HG02588 (cell line): ENCODE measurements around the gene SLC36A3.
"Not testable (repeated sequence)": the region's sequence is repeated elsewhere in the genome, so short reads cannot be mapped to it uniquely, and the experiment has no call there.

Experiments used
- ATAC-seq: cut with Tn5 transposase; IDR thresholded peaks from one replicate; pipeline ENCODE4 v1.9.1; 2021; ENCODE audit warnings: mild to moderate bottlenecking, moderate library complexity; ENCODE audit not compliant: unreplicated experiment

SLC36A3 gene

GRCh38 chr5:151240924-151241635, 62.5 kb downstream of the SLC36A3 start:
- ATAC-seq, result no peak

DNA sequence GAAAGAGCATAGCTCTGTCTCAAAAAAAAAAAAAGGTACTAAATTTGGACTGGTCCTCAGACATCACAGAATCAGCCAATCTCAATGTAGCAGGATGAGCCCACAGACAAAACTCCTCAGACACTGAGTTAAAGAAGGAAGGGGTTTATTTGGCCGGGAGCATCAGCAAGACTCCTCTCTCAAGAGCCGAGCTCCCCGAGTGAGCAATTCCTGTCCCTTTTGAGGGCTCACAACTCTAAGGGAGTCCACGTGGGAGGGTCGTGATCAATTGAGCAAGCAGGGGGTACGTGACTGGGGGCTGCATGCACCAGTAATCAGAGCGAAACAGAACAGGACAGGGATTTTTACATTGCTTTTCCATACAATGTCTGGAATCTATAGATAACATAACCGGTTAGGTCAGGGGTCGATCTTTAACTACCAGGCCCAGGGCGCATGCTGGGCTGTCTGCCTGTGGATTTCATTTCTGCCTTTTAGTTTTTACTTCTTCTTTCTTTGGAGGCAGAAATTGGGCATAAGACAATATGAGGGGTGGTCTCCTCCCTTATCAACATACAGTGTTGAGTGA, 63.2 kb downstream of the SLC36A3 start:
- ATAC-seq, result not testable (repeated sequence)

DNA sequence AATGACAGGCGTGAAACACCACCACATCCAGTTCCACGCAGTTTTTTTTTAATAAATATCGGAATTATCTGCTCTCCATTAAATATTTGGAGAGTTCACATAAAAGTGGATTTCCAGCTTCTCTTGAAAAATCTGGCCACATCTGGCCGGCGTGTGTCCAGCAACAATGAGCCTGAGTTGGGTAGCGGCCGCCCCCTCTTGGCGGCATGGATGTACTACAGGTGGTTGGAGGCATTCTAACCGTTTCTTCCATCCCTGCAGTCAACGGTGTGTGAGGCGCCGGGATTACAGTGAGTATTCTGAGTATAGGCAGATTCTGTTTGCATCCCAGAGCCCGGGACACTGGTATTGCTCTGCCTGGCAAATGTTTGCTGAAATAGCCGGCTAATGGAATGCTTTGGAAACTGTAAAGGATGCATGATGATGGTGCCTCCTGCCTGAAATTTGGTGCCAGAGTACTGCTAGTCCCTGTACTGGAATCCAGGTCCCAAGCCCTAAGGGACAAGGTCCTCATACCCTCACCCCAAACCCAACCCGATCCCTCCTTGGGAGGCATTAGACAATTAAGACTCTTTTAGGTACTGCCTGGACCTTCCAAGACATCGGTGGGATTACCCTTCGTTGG, 64.2 kb downstream of the SLC36A3 start:
- peak; percentile 37 for ATAC-seq

DNA sequence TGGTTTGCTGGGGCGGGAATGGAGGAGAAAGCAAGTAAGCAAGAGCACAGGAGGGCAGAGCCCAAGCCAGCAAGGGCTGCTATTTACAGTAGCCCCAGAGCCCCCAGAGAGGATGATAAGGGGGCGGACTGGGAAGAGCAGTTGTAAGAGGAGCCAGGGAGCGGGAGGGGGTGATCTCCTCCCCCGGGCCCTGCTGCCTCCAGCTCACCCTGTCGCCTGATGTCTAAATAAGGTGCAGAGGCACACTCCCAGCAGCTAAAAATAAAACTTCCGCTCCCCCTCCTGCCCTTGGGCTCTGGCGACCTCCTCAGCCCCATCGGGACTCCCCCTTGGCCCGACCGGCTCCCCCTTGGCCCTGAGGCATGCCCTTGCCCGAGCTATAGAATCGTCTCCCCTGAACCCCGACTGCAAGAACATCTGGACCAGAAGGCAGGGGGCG, 65.2 kb downstream of the SLC36A3 start:
- peak; percentile 44 for ATAC-seq

DNA sequence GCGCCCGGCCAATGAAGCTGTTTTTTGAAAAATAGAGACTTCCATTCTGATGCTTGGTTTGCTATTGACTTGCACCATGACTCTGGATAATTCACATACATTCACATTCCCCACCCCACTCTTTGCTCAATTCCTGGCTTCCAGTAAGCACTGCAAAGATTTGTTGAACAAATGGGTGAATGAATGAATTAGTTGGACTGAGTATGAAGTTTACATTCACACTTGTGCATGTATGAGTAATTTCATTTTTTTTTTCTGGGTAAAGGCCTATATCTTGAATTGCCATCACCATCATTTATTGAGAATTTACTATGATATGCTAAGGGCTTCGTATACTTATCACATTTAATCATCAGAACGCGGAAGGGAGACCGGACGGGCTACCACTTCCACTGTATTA, 65.9 kb downstream of the SLC36A3 start:
- ATAC-seq, result no peak

DNA sequence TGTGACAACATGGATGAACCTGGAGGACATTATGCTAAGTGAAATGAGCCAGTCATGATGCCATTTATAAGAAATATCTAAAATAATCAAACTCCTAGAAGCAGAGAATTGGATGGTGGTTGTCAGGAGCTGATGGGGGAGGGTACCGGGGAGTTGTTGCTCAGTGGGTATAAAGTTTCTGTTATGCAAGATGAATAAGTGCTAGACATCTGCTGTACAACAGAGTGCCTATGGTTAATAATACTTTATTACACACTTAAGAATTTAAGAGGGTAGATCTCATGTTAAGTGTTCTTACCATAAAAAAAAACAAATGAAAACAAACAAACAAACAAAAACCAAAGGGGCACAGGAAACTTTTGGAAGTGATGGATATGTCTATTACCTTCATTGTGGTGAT, 66.7 kb downstream of the SLC36A3 start:
- no peak for ATAC-seq

GRCh38 chr5:151235239-151235571, 68.4 kb downstream of the SLC36A3 start:
- not testable (repeated sequence) for ATAC-seq

- ATAC-seq, result peak; percentile 63
Observed at GRCh38 chr5:151234476-151235238, 68.9 kb downstream of the SLC36A3 start.

DNA sequence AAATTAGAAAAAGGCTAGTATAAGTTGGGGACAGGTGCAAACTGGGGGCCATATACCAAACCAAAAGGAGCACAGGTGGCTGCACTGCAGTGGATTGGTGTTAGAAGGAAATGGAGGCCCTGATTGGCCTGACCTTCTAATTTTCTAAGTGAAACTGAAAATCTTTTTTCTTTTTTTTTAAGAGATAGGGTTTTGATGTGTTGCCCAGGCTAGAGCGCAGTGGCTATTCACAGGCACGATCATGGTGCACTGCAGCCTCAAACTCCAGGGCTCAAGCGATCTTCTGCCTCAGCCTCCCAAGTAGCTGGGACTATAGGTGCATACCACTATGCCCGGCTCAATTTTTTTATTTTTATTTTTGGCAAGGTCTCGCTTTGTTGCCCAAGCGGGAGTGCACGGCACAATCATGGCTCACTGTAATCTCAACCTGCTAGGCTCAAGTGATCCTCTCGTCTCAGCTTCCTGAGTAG, 69.9 kb downstream of the SLC36A3 start:
- ATAC-seq, result peak; percentile 45

DNA sequence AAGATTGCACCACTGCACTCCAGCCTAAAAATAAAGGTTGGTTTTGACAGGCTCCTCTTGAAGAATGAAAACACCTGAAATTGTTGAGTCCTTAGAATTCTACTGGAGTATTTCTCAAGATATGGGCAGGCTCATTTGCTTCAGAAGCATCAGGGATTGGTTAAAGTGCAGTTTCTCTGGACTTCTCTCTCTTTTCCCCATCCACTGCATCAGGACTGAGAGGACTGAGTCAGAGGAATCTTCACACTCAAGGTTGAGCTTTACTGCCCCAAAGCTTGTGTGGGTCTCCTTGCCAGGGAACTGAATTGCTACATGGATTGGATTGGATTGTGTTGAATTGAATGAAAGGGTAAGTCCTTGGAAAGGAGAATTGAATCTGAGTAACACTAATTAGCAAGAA, 72.2 kb downstream of the SLC36A3 start:
- ATAC-seq, result no peak

DNA sequence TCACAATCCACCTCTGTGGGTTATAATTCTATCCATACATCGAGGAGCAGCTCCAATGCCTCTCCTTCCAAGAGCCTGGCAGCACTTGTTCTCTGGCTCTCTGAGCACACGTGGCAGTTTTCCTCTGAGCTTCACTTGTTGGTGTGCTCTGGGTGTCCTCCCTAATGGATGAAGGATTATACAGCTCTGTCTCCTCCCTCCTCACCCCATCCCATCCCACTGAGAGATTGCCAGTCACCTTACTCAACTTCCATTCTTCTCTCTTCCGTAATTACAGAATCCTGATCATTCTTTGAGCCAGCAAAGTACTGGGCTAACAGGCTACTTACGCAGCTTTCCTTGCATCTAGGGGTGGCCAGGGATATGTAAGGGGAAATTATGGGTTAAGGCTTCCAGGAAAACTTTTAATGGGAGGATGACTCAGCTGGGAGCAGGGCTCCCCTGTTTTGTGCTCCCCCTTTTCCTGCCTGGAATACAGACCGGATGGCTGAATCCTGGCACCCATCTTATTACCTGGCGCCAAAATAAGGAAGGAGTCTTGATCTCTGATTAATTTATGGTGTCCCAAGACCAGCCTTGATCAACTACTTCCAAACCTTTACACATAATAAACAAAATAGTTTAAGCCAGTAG, 73.4 kb downstream of the SLC36A3 start:
- ATAC-seq, result no peak

DNA sequence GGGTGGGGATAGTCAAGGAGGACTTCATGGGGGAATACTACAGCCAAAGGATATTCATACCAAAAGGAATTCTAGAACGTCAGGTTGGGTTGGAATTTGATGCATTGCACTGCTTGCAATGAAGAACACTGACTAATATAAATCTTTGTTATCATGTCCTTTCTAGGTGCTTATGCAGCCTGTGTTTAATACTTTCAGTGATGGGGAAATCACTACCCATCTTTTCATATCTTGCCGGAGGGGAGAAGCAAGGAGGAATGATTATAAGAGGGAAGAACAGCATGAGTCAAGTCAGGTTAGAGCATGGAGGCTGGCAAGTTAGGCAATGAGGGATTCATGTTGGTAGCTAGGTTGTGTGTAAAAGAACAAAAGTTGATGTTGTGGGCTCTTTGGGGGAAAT, 74.6 kb downstream of the SLC36A3 start:
- ATAC-seq, result no peak

DNA sequence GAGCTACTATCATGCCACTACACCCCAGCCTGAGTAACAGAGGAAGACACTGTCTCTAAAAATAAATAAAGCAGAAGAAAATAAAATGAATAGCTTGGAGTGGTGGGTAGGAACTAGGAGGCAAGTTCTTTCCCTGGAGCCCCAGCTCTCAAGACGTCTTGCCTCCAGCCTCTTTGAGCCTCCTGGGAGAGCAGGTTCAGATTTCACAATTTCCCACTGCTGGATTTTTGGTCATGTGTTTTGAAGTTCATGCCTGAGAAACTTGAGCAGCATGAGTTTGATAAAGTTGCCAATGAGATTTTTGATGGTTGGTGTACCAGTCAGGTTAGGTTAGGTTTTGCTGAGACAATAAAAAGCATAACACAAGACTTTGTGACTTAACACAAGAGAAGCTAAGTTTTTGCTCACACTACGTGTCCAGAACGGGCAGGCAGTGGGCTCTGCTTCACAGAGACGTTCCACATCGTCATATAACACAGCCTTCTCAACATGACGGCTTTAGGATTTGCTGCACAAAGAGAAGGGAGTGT, 75.6 kb downstream of the SLC36A3 start:
- ATAC-seq, result no peak
